ENCODE data around the gene RRP15. TPM values are rescaled to one million over a fixed set of nuclear protein-coding genes. Genes with fewer than 3 reads are reported as not detected.

RRP15 gene
- polyA plus RNA-seq, 2 donors = 1.6 to 5.3 TPM

DNA sequence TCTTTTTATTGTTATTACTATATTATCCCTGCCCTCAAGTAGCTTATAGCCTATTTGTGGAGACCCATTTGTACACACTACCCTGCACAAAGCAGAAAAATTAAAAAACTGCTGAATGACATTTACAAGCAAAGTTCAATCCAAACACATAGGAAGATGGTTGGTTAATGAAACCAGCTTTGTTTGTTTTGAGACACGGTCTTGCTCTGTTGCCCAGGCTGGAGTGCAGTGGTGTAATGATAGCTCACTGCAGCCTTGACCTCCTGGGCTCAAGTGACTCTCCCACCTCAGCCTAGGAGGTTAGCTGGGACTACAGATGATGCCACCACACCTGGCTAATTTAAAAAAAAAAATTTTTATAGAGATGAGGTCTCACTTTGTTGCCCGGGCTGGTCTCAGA lies 91.6 kb downstream of the RRP15 start:
- Histone ChIP-seq H3K27me3 (ENCODE audit: control insufficient read depth in 1 of 2, insufficient read depth in 2 of 2, low read length in 2 of 2) (no peaks in the 10 kb centered on the region), H3K4me3 (ENCODE audit: low read depth in 1 of 2, low read length in 2 of 2) (no peak overlapping the region), H3K9me3 (ENCODE audit: control insufficient read depth in 2 of 2, insufficient read depth in 1 of 2, low read depth in 1 of 2, low read length in 1 of 2) (no peaks in the 10 kb centered on the region), H3K27ac (ENCODE audit: low read depth in 2 of 2, low read length in 1 of 2) (no peak overlapping the region), H3K36me3 (ENCODE audit: control insufficient read depth in 2 of 2, insufficient read depth in 2 of 2, low read length in 1 of 2) (no peaks in the 10 kb centered on the region), H3K4me1 (ENCODE audit: control insufficient read depth in 2 of 2, insufficient read depth in 2 of 2, low read length in 1 of 2) (peaks cover 0 to 2% of the 10 kb centered on the region in 2 donors)
- 50 to 57% methylated on average over 2 of the region's 2 CpGs for WGBS, 2 donors

DNA sequence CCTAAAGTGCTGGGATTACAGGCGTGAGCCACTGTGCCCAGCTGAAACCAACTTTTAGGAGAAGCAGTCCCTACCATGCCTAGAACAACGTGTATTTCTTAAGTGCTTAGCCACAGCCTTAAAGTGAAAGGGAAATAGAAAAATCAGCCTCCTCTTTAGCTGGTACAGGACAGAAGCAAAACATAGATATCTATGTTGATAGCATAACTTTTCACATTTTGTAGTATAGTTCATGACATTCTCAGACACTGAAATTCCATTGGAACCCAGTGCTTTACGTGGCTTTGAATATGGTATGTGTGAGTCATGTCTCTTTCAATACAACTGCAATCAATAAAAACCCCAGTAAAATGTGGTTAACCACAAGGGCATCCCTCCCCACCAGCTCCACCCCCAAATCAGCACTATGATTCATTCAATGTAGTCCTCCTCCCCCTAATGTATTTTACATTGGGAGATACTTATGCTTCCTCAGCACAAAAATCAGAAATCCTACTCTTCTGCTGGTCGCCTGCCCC lies 92.1 kb downstream of the RRP15 start:
- Histone ChIP-seq H3K36me3 (ENCODE audit: control insufficient read depth in 2 of 2, insufficient read depth in 2 of 2, low read length in 1 of 2) (no peaks in the 10 kb centered on the region), H3K27ac (ENCODE audit: low read depth in 2 of 2, low read length in 1 of 2) (no peak overlapping the region), H3K4me3 (ENCODE audit: low read depth in 1 of 2, low read length in 2 of 2) (no peak overlapping the region), H3K27me3 (ENCODE audit: control insufficient read depth in 1 of 2, insufficient read depth in 2 of 2, low read length in 2 of 2) (no peaks in the 10 kb centered on the region), H3K4me1 (ENCODE audit: control insufficient read depth in 2 of 2, insufficient read depth in 2 of 2, low read length in 1 of 2) (peaks cover 0 to 2% of the 10 kb centered on the region in 2 donors), H3K9me3 (ENCODE audit: control insufficient read depth in 2 of 2, insufficient read depth in 1 of 2, low read depth in 1 of 2, low read length in 1 of 2) (no peaks in the 10 kb centered on the region)
- WGBS, 2 donors = 45 to 50% methylated on average over 4 of the region's 4 CpGs

DNA sequence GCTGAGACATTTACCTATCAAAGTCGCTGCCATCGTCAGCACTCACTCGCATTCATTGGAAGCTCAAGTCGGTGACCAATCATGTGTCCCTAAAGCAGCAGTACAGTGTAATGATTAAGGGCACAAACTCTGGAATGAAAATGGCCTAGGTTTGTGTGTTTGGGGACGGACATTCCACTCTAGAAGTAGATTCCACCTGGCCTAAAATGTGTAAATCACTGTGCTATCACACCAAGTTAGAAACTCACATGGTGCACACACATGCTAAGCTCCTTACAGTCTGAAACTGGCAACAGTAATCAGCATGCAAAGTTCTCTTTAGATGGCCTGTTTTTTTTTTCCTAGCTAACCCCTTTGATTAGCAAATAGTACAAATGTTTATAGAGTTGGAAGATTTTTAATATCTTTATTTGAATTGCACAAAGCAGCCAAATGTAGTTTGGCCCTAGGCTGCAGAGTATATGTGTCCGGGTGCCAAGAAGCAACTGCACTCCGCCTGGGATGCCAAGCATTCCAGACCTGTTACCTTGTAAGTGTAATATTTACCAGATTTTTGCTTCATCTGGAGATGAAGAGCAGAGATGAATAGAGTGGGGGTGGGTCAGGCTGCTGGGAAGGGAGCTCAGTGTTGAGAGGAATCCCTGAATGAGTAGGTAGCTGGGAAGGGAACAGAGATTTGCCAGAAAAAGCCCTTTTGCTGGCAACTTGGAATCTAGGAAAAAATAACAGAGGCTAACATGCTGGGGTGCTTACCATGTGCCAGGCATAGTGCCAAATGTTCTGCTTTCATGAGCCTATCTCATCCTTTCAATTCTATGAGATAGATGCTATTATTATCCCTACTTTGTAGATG lies 95.3 kb downstream of the RRP15 start:
- 66 to 68% methylated on average over 7 of the region's 7 CpGs for WGBS, 2 donors
- H3K27me3 ChIP-seq (ENCODE audit: control insufficient read depth in 1 of 2, insufficient read depth in 2 of 2, low read length in 2 of 2) = no peaks in the 10 kb centered on the region
- peaks cover 0 to 2% of the 10 kb centered on the region in 2 donors for H3K4me1 ChIP-seq (ENCODE audit: control insufficient read depth in 2 of 2, insufficient read depth in 2 of 2, low read length in 1 of 2)
- H3K9me3 ChIP-seq (ENCODE audit: control insufficient read depth in 2 of 2, insufficient read depth in 1 of 2, low read depth in 1 of 2, low read length in 1 of 2) = no peaks in the 10 kb centered on the region
- H3K27ac ChIP-seq (ENCODE audit: low read depth in 2 of 2, low read length in 1 of 2) = no peak overlapping the region
- H3K36me3 ChIP-seq (ENCODE audit: control insufficient read depth in 2 of 2, insufficient read depth in 2 of 2, low read length in 1 of 2) = no peaks in the 10 kb centered on the region
- no peak overlapping the region for H3K4me3 ChIP-seq (ENCODE audit: low read depth in 1 of 2, low read length in 2 of 2)

DNA sequence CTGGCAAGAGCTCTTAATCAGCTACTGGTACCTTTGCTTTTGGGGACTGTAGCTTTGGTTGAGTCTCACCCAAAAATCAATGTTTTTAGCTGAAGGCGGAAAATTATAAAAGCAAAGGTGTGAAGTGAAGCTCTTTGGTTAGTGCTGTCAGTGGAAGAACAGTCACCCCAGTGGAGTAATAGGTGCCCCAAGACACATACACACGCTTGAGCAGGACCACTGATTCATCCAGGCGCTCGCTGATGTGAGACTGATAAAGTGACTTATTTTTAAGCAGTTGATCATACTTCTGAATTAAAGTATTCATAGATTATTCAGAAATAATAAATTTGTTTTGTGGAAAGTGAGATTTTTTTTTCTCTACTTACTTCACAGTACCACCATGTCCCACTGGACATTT lies 97.2 kb downstream of the RRP15 start:
- Histone ChIP-seq H3K27ac (ENCODE audit: low read depth in 2 of 2, low read length in 1 of 2) (no peak overlapping the region), H3K9me3 (ENCODE audit: control insufficient read depth in 2 of 2, insufficient read depth in 1 of 2, low read depth in 1 of 2, low read length in 1 of 2) (no peaks in the 10 kb centered on the region), H3K4me1 (ENCODE audit: control insufficient read depth in 2 of 2, insufficient read depth in 2 of 2, low read length in 1 of 2) (peaks cover 0 to 2% of the 10 kb centered on the region in 2 donors), H3K36me3 (ENCODE audit: control insufficient read depth in 2 of 2, insufficient read depth in 2 of 2, low read length in 1 of 2) (no peaks in the 10 kb centered on the region), H3K4me3 (ENCODE audit: low read depth in 1 of 2, low read length in 2 of 2) (no peak overlapping the region), H3K27me3 (ENCODE audit: control insufficient read depth in 1 of 2, insufficient read depth in 2 of 2, low read length in 2 of 2) (no peaks in the 10 kb centered on the region)
- WGBS, 2 donors = 93 to 97% methylated on average over 4 of the region's 4 CpGs

DNA sequence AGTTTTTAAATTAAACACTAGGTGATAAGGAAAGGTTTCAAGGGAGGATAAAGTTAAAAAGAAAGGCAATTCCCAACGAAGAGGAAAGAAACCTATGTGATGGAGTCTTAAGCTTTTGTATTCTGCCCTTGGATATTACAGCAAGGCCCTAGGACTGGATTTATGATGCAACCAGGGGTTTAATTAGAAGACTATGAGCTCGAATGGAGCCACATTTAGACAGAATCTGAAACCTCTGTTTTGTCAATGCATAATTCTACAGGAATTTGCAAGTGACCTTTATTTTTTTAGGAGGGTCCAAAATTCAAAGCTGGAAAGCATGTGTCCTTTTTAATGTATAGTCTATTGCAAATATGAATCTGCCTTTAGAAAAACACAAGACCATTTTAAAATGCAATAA lies 98.0 kb downstream of the RRP15 start:
- Histone ChIP-seq H3K4me3 (ENCODE audit: low read depth in 1 of 2, low read length in 2 of 2) (no peak overlapping the region), H3K4me1 (ENCODE audit: control insufficient read depth in 2 of 2, insufficient read depth in 2 of 2, low read length in 1 of 2) (no peaks in the 10 kb centered on the region), H3K9me3 (ENCODE audit: control insufficient read depth in 2 of 2, insufficient read depth in 1 of 2, low read depth in 1 of 2, low read length in 1 of 2) (no peaks in the 10 kb centered on the region), H3K27ac (ENCODE audit: low read depth in 2 of 2, low read length in 1 of 2) (no peak overlapping the region), H3K36me3 (ENCODE audit: control insufficient read depth in 2 of 2, insufficient read depth in 2 of 2, low read length in 1 of 2) (no peaks in the 10 kb centered on the region), H3K27me3 (ENCODE audit: control insufficient read depth in 1 of 2, insufficient read depth in 2 of 2, low read length in 2 of 2) (no peaks in the 10 kb centered on the region)
- 73 to 75% methylated on average over 2 of the region's 2 CpGs for WGBS, 2 donors

DNA sequence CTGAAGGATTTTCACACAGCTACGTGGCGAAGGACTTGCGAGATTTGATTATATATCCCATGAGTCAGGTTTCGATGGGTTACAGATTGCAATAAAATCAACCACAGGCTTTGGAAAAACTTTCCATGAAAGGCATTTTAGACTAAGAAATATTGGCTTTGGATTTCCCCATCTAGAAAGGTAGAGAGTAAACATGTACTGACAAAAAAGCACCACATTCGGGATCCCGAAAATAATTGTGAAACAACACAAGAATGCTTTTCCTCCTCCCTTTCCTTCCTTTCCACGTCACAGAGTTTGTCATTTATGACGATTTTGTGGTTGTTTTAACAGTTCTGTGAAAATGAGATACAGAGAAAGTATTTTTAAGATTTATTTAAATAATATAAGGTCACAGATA lies 98.6 kb downstream of the RRP15 start:
- Histone ChIP-seq H3K4me1 (ENCODE audit: control insufficient read depth in 2 of 2, insufficient read depth in 2 of 2, low read length in 1 of 2) (no peaks in the 10 kb centered on the region), H3K27ac (ENCODE audit: low read depth in 2 of 2, low read length in 1 of 2) (no peak overlapping the region), H3K4me3 (ENCODE audit: low read depth in 1 of 2, low read length in 2 of 2) (no peak overlapping the region), H3K36me3 (ENCODE audit: control insufficient read depth in 2 of 2, insufficient read depth in 2 of 2, low read length in 1 of 2) (no peaks in the 10 kb centered on the region), H3K27me3 (ENCODE audit: control insufficient read depth in 1 of 2, insufficient read depth in 2 of 2, low read length in 2 of 2) (no peaks in the 10 kb centered on the region), H3K9me3 (ENCODE audit: control insufficient read depth in 2 of 2, insufficient read depth in 1 of 2, low read depth in 1 of 2, low read length in 1 of 2) (no peaks in the 10 kb centered on the region)
- WGBS, 2 donors = 68 to 75% methylated on average over 8 of the region's 8 CpGs

DNA sequence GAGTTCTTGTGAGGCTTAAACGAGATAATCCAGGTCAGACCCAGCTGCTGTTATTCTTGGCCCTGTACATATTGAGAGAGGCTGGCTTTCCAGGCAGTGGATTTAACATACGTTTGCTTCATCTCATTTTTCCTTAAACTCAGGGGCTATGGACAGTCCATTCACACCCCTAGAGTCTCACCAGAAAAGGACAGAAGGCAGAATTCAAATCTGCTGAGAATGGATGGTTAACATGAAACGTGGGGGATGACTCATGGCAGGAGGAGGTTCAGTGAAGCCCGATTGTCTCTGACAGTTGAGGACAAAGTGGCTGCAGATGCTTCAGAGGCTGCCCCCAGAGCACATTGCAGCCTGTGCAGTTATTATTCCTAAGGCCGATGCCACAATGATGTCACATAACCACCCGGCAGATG lies 99.5 kb downstream of the RRP15 start:
- H3K9me3 ChIP-seq (ENCODE audit: control insufficient read depth in 2 of 2, insufficient read depth in 1 of 2, low read depth in 1 of 2, low read length in 1 of 2) = no peaks in the 10 kb centered on the region
- no peaks in the 10 kb centered on the region for H3K36me3 ChIP-seq (ENCODE audit: control insufficient read depth in 2 of 2, insufficient read depth in 2 of 2, low read length in 1 of 2)
- no peak overlapping the region for H3K27ac ChIP-seq (ENCODE audit: low read depth in 2 of 2, low read length in 1 of 2)
- no peak overlapping the region for H3K4me3 ChIP-seq (ENCODE audit: low read depth in 1 of 2, low read length in 2 of 2)
- WGBS, 2 donors = 60% methylated on average over 6 of the region's 6 CpGs
- H3K4me1 ChIP-seq (ENCODE audit: control insufficient read depth in 2 of 2, insufficient read depth in 2 of 2, low read length in 1 of 2) = no peaks in the 10 kb centered on the region
- H3K27me3 ChIP-seq (ENCODE audit: control insufficient read depth in 1 of 2, insufficient read depth in 2 of 2, low read length in 2 of 2) = no peaks in the 10 kb centered on the region

Other genes with a start within 250 kb of the RRP15 start
- under 1 TPM; 0.16 to 0.34 TPM for gene TGFB2, start 60.0 kb downstream of the RRP15 start, polyA plus RNA-seq